Thyroid gland (tissue), 4 donors: ENCODE measurements around the gene SYDE2.
A peak's percentile ranks its signal among the peaks of the same experiment; 100 is the strongest.

Source experiments
- CTCF ChIP-seq, 6 experiments: fragments of 200-600 bp in 3 of 6; fragments of 450-650 bp in 3 of 6; sonication (generic) in 3 of 6; IDR thresholded peaks; one replicate each; pipeline ENCODE4 v1.5.1; 2016 to 2019; ENCODE audit warnings: antibody characterized with exemption in 6 of 6, mild to moderate bottlenecking in 2 of 6, inconsistent platforms in 1 of 6, moderate library complexity in 1 of 6
- POLR2A ChIP-seq, 2 donors: fragments of 450-650 bp; IDR thresholded peaks; one replicate each; pipeline ENCODE4 v1.6.1; 2017; ENCODE audit warnings: antibody characterized with exemption in 2 of 2, mild to moderate bottlenecking in 2 of 2, moderate library complexity in 1 of 2

- TF ChIP-seq POLR2A (IDR thresholded peaks at IDR 0.05) (no peak), CTCF (IDR thresholded peaks at IDR 0.05) (peak; percentile 46 to 94 (median 85))
Measured at GRCh38 chr1:85109475-85109874, 91.3 kb downstream of the SYDE2 start.
